ENCODE results near the gene KCNMA1.

DNA sequence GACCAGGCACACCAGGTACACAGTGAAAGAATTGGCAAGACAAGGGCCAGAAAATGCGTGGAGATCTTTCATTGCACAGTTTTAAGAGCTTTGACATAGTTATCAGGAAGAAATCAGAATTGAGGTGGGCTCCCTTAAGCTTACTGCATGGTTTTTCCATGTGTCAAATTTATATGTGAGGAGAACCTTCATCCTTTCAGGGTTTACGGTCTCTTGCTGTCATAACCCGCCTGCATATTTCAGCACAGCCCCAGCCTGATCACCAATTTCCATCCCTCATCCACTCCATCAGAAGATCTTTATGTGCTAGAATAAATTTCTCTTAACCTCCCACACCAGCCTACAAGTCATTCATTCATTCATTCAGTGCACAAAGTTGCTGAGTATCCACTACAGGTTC is 373.1 kb downstream of the KCNMA1 start:
- TF ChIP-seq EP300 (IDR thresholded peaks at IDR 0.05) (no peak), CTCF (IDR thresholded peaks at IDR 0.05) (no peak), POLR2A (IDR thresholded peaks at IDR 0.05) (no peak)
